Peyer's patch (tissue), 4 donors: ENCODE data around the gene SURF2. TPM values are rescaled to one million over a fixed set of nuclear protein-coding genes. Genes with fewer than 3 reads are reported as not detected.

Experiments
- DNase-seq, 3 donors: peaks; one replicate each; pipeline ENCODE4 v3.0.0-alpha.2; 2017 to 2019
- H3K27ac ChIP-seq, 4 donors: fragments of 200-600 bp; sonication (generic); one replicate each; pipeline ENCODE4 v1.5.1; 2016 to 2019
- H3K27me3 ChIP-seq, 2 donors: fragments of 200-600 bp; sonication (generic); one replicate each; pipeline ENCODE4 v1.5.1; 2019
- H3K36me3 ChIP-seq, 3 donors: fragments of 200-600 bp; sonication (generic); one replicate each; pipeline ENCODE4 v1.5.1; 2016 to 2019
- H3K4me1 ChIP-seq, 4 donors: fragments of 200-600 bp; sonication (generic); one replicate each; pipeline ENCODE4 v1.5.1; 2016 to 2019
- H3K4me3 ChIP-seq, 4 donors: fragments of 200-600 bp; sonication (generic); 1 replicate in 3 of 4; 2 replicates in 1 of 4; pipeline ENCODE4 v1.5.1; 2016 to 2019; ENCODE audit warnings: mild to moderate bottlenecking in 1 of 4
- H3K9me3 ChIP-seq, 4 donors: fragments of 200-600 bp; sonication (generic); one replicate each; pipeline ENCODE4 v1.5.1; 2016 to 2019; ENCODE audit warnings: mild to moderate bottlenecking in 1 of 4
- CTCF ChIP-seq, 6 experiments: fragments of 450-650 bp in 4 of 6; fragments of 200-600 bp in 2 of 6; sonication (generic) in 1 of 6; IDR thresholded peaks; one replicate each; pipeline ENCODE4 v1.5.1; 2017 to 2019; ENCODE audit warnings: antibody characterized with exemption in 6 of 6, mild to moderate bottlenecking in 3 of 6, moderate library complexity in 1 of 6
- POLR2A ChIP-seq, 2 donors: fragments of 450-650 bp; IDR thresholded peaks; one replicate each; pipeline ENCODE4 v1.5.1; 2017; ENCODE audit warnings: antibody characterized with exemption in 2 of 2, mild to moderate bottlenecking in 2 of 2, moderate library complexity in 2 of 2
- total RNA-seq, 4 donors: library from RNA; depleted of rRNA; stranded (reverse); fragments of >200 nt; gene quantifications; one replicate each; pipeline ENCODE4 v1.1.0, GENCODE V29; 2016

SURF2 gene
- total RNA-seq, 4 donors from 2014 or later: 5.4 to 18.9 (median 15.3) TPM

GRCh38 chr9:133362359-133363044 is 6.2 kb downstream of the SURF2 start:
- no peak for TF ChIP-seq CTCF (IDR thresholded peaks at IDR 0.05)
- no peak for TF ChIP-seq POLR2A (IDR thresholded peaks at IDR 0.05)
- Histone ChIP-seq H3K27me3 (no peaks in the 10 kb centered on the region), H3K27ac (no peak overlapping the region), H3K4me1 (peaks cover 0 to 35% (median 0%) of the 10 kb centered on the region in 4 donors), H3K36me3 (peaks cover 0 to 81% (median 0%) of the 10 kb centered on the region in 3 donors), H3K9me3 (no peaks in the 10 kb centered on the region), H3K4me3 (no peak overlapping the region)
- DNase-seq: no peak

DNA sequence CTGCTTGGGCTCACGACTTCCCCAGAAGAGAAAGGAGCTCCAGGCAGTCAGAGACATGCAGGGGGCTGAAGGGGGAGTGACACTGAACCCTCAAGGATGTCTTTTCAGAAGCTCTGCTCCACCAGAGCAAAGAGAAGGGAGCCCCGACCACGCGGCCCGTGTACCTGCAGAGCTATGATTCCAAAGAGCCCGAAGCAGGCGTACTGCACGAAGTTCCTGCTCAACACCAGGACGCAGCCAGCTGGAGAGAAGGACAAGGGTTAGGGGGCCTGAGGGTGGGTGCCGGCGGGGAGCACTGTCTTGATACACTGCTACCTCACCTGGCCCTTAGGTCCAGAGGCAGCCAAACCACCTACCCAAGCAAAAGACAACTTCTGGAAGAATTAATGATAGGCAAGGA is 10.1 kb downstream of the SURF2 start:
- peaks cover 0 to 70% (median 0%) of the 10 kb centered on the region in 3 donors for H3K36me3 ChIP-seq
- DNase-seq: no peak
- TF ChIP-seq POLR2A (IDR thresholded peaks at IDR 0.05) (no peak), CTCF (IDR thresholded peaks at IDR 0.05) (no peak)

GRCh38 chr9:133367221-133367620 is 10.9 kb downstream of the SURF2 start:
- H3K36me3 ChIP-seq: peaks cover 0 to 67% (median 0%) of the 10 kb centered on the region in 3 donors
- H3K27me3 ChIP-seq: no peaks in the 10 kb centered on the region
- H3K4me1 ChIP-seq: peaks cover 12 to 57% (median 20%) of the 10 kb centered on the region in 4 donors
- H3K4me3 ChIP-seq: no peak overlapping the region
- peak overlapping the region in 2 of 4 donors; percentile 65 to 85 for H3K27ac ChIP-seq
- TF ChIP-seq POLR2A (IDR thresholded peaks at IDR 0.05): no peak
- no peak for TF ChIP-seq CTCF (IDR thresholded peaks at IDR 0.05)
- H3K9me3 ChIP-seq: no peaks in the 10 kb centered on the region
- DNase-seq: no peak

More for the DNA sequence above, 10.1 kb downstream of the SURF2 start:
- no peaks in the 10 kb centered on the region for H3K9me3 ChIP-seq
- H3K4me3 ChIP-seq: no peak overlapping the region
- H3K4me1 ChIP-seq: peaks cover 4 to 49% (median 15%) of the 10 kb centered on the region in 4 donors
- no peak overlapping the region for H3K27ac ChIP-seq
- H3K27me3 ChIP-seq: no peaks in the 10 kb centered on the region

- no peaks in the 10 kb centered on the region for H3K27me3 ChIP-seq
- H3K36me3 ChIP-seq: peaks cover 0 to 67% (median 0%) of the 10 kb centered on the region in 3 donors
- peaks cover 14 to 63% (median 22%) of the 10 kb centered on the region in 4 donors for H3K4me1 ChIP-seq
- peak overlapping the region in 3 of 4 donors; percentile 65 to 85 (median 71) for H3K27ac ChIP-seq
- H3K4me3 ChIP-seq: peak overlapping the region in 2 of 4 donors; percentile 22 to 32
- H3K9me3 ChIP-seq: no peaks in the 10 kb centered on the region
- TF ChIP-seq CTCF (IDR thresholded peaks at IDR 0.05) (no peak), POLR2A (IDR thresholded peaks at IDR 0.05) (no peak)
- no peak for DNase-seq
Observed at GRCh38 chr9:133367778-133368177, 11.4 kb downstream of the SURF2 start.

DNA sequence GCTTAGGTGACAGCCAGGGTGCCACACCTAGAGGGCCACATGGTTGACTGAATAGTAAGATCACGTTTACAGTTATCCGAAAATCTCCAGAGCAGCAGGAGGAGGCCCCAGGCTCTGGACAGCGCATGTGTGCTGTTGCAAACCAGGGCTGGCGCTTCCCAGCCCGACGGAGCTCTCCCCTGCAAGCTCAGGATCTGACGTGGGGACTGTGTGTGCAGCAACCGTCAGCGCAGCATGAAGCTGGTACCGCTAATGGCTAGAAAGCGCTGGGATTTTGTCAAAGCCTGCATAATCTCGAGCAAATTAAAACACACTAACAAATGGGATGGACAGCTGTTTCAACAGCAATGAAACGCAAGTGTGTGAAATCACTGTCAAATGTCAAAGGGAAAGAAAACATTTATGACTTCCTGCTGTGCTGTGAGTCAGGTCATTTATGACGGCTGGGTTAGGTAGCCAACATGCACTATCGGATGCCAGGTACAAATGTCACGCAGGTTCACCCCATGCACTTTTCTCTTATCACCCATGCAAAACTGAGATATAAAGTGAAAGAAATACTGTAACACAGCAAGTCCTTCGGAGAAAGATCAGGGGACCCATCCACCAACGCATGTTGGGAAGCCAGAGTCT is 12.0 kb downstream of the SURF2 start:
- Histone ChIP-seq H3K27ac (peak overlapping the region; percentile 13 to 85 (median 76)), H3K4me3 (peak overlapping the region in 2 of 4 donors; percentile 22 to 32), H3K9me3 (no peaks in the 10 kb centered on the region), H3K27me3 (no peaks in the 10 kb centered on the region), H3K4me1 (peaks cover 14 to 68% (median 25%) of the 10 kb centered on the region in 4 donors), H3K36me3 (peaks cover 0 to 67% (median 0%) of the 10 kb centered on the region in 3 donors)
- peak in 1 of 2 donors; percentile 13 for TF ChIP-seq POLR2A (IDR thresholded peaks at IDR 0.05)
- no peak for TF ChIP-seq CTCF (IDR thresholded peaks at IDR 0.05)
- DNase-seq: peak in 1 of 3 donors; percentile 78
